SK-N-MC (cell line): Measurements from ENCODE around the gene TRABD.

ENCODE experiments used
- FOXP2 ChIP-seq: optimal IDR thresholded peaks from 2 replicates; pipeline ENCODE3; 2011; ENCODE audit warnings: mild to moderate bottlenecking, moderate library complexity; ENCODE audit not compliant: insufficient read depth; ENCODE audit errors: extremely low read length, control extremely low read depth
- POLR2AphosphoS5 ChIP-seq: IDR thresholded peaks from 2 replicates; pipeline ENCODE4 v1.6.1; 2012; ENCODE audit warnings: mild to moderate bottlenecking, low read depth, low read length, borderline replicate concordance

DNA sequence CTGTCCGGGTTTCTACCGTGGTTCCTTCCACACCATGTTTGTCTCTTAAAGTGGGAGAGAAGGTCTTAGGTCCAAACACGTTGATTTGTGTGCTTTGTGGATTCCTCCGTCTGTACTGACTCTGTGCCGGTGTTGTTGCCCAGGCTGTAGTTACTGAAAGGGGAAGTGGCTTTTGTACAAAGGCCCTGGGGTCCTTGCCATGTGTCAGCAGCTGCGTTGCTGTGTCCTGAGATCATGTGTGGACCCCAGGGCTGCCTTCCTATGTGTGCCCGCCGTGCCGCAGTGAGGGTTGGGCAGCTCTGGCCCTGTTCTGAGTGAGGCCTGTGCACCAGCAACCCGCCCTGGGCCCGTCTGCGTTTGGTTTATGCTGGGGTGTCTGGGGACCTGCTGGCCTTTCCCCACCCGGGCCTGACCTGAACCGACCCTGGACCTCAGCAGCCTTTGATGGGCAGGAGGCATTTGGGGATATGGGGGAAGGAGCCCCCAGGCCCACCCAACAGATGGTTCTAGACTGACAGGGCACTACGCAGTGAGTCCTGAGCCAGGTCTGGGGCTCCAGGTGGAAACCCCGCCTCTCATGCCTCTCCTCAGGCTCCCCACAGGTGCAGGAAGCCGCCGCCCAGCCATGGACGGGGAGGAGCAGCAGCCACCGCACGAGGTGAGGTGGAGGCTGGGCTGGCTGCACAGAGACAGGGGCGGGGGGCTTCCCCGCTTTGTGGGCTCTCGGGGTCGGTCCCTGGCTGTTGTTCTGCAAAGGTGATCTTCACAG, 6.9 kb downstream of the TRABD start:
- TF ChIP-seq POLR2AphosphoS5, result no peak
- TF ChIP-seq FOXP2, result no peak
